Mesothelial cell of epicardium (in vitro differentiated cells): Measurements from ENCODE around the gene DGKB. TPM values are rescaled to one million over a fixed set of nuclear protein-coding genes. Genes with fewer than 3 reads are reported as not detected.

Source experiments
- DNase-seq, 2 experiments: peaks; one replicate each; pipeline ENCODE4 v3.0.0; 2021; ENCODE audit warnings: low spot score in 2 of 2; ENCODE audit not compliant: unreplicated experiment in 2 of 2
- H3K27ac Mint-ChIP-seq: 2 replicates; pipeline ENCODE4 v1.8.0; 2021; ENCODE audit warnings: mixed read lengths
- H3K27me3 Mint-ChIP-seq: 2 replicates; pipeline ENCODE4 v1.8.0; 2021; ENCODE audit warnings: low read depth, mixed read lengths
- H3K36me3 Mint-ChIP-seq: 2 replicates; pipeline ENCODE4 v1.8.0; 2021; ENCODE audit warnings: mixed read lengths
- H3K4me1 Mint-ChIP-seq: 2 replicates; pipeline ENCODE4 v1.8.0; 2021; ENCODE audit warnings: mixed read lengths
- H3K4me3 Mint-ChIP-seq: 2 replicates; pipeline ENCODE4 v1.8.0; 2021; ENCODE audit warnings: mild to moderate bottlenecking, moderate library complexity, mixed read lengths
- H3K9me3 Mint-ChIP-seq: 2 replicates; pipeline ENCODE4 v1.8.0; 2021; ENCODE audit warnings: mixed read lengths
- CTCF ChIP-seq: fragments of 200-600 bp; sonication (generic); IDR thresholded peaks from one replicate; pipeline ENCODE4 v1.5.0; 2021; ENCODE audit warnings: antibody characterized with exemption; ENCODE audit not compliant: unreplicated experiment
- total RNA-seq: library from RNA; stranded (reverse); gene quantifications from 3 replicates; pipeline ENCODE4 v1.2.1, GENCODE V29; 2021

DGKB gene
- total RNA-seq, 1 donor from 2014 or later: 3.9 TPM

DNA sequence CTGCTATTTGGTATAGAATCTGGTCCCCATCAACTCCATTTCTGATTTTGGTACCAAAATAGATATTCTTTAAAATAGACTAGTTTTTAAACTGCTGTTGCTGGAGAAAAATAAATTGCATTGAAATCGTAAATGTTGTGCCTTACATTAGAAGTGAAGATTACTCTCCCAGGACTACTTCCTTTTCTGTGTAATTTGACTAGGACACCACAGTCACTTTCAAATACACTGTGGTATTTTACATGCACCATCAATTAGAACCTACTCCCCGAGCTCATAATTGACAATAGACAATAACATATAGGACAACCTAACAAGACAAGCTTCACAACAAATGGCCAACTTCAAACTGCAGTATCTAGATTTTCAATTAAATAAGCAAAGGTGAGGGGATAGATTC is 211.5 kb downstream of the DGKB start:
- no peak for TF ChIP-seq CTCF
- Mint-ChIP-seq H3K4me1 (peaks cover 21% of the 10 kb centered on the region), H3K27me3 (peaks cover 2% of the 10 kb centered on the region), H3K9me3 (no peaks in the 10 kb centered on the region), H3K36me3 (no peaks in the 10 kb centered on the region), H3K4me3 (no peak overlapping the region), H3K27ac (no peak overlapping the region)
- no peak for DNase-seq

DNA sequence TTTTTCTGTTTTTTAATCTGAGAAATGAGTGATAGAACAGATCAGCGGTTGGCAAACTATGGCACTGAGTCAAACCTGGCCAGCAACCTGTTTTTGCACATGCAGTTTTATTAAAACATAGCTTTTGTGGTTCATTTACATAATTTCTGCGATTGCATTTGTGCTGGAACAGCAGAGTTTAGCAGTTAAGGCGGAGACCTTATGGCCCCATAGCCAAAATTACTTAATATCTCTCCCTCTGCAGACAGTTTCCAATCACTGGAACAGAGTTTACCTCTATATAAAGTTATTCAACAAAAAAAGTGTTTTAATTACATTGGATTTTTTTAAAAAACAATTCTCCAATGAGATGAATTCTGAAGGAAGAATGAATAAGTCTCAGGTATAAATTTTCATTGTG is 212.1 kb downstream of the DGKB start:
- no peaks in the 10 kb centered on the region for H3K36me3 Mint-ChIP-seq
- no peak for TF ChIP-seq CTCF
- H3K9me3 Mint-ChIP-seq: no peaks in the 10 kb centered on the region
- DNase-seq: no peak
- H3K4me3 Mint-ChIP-seq: no peak overlapping the region
- no peak overlapping the region for H3K27ac Mint-ChIP-seq
- H3K4me1 Mint-ChIP-seq: peaks cover 21% of the 10 kb centered on the region
- H3K27me3 Mint-ChIP-seq: peaks cover 3% of the 10 kb centered on the region

- no peak for DNase-seq
- Mint-ChIP-seq H3K4me3 (no peak overlapping the region), H3K9me3 (no peaks in the 10 kb centered on the region), H3K36me3 (no peaks in the 10 kb centered on the region), H3K4me1 (peaks cover 21% of the 10 kb centered on the region), H3K27me3 (peaks cover 5% of the 10 kb centered on the region), H3K27ac (no peak overlapping the region)
- TF ChIP-seq CTCF: no peak
These were observed 212.5 kb downstream of the DGKB start for GRCh38 chr7:14690075-14690474.

DNA sequence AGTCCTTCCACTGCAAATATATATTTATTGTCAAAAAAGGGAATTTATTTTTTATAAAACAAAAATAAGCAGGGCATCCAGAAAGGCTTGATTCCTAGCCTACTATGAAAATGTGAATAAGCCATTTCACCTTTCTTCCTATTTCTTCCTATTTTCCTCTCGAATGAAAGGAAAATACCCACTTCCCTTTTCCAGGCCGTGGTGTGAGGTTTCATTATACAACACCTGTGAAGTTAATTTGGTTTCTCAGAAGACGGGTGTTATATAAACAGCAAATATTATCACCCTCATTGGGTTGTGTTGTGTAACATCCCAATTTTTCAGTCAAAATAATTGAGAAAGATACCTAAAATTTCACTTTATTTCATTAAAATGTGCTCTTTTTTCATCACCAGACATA is 214.3 kb downstream of the DGKB start:
- DNase-seq: no peak
- Mint-ChIP-seq H3K27me3 (peaks cover 5% of the 10 kb centered on the region), H3K27ac (no peak overlapping the region), H3K36me3 (no peaks in the 10 kb centered on the region), H3K4me3 (no peak overlapping the region), H3K4me1 (peaks cover 21% of the 10 kb centered on the region), H3K9me3 (no peaks in the 10 kb centered on the region)
- TF ChIP-seq CTCF: no peak

DNA sequence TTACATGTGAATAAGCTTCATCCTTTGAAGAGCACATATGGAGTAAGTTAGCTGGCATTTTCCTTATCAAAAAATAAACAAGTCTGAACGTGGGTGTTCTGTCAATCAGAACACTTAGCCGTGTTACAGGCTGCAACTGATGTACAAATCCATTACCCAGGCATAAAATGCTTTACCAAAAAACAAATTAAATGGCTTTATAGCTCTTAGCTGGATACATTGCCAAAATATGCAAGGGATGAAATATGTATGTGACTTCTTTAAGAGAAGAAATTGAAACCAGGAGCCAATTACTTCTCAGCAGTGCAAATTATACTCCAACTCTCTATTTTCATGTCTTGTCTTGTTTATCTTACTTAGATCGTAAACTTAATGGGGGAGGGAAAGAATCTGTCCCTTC is 214.8 kb downstream of the DGKB start:
- H3K36me3 Mint-ChIP-seq: no peaks in the 10 kb centered on the region
- peaks cover 5% of the 10 kb centered on the region for H3K27me3 Mint-ChIP-seq
- no peak for TF ChIP-seq CTCF
- peaks cover 21% of the 10 kb centered on the region for H3K4me1 Mint-ChIP-seq
- no peak overlapping the region for H3K4me3 Mint-ChIP-seq
- no peak overlapping the region for H3K27ac Mint-ChIP-seq
- H3K9me3 Mint-ChIP-seq: no peaks in the 10 kb centered on the region
- no peak for DNase-seq

GRCh38 chr7:14687241-14687640 is 215.3 kb downstream of the DGKB start:
- Mint-ChIP-seq H3K27ac (no peak overlapping the region), H3K27me3 (peaks cover 5% of the 10 kb centered on the region), H3K4me1 (peaks cover 21% of the 10 kb centered on the region), H3K4me3 (no peak overlapping the region), H3K9me3 (no peaks in the 10 kb centered on the region), H3K36me3 (no peaks in the 10 kb centered on the region)
- no peak for TF ChIP-seq CTCF
- DNase-seq: no peak
